Karpas-422 (cell line): Measurements from ENCODE around the gene FIBIN. TPM values are rescaled to one million over a fixed set of nuclear protein-coding genes. Genes with fewer than 3 reads are reported as not detected.
"Not testable (repeated sequence)": the region's sequence is repeated elsewhere in the genome, so short reads cannot be mapped to it uniquely, and the experiment has no call there.

Experiments
- DNase-seq: peaks from one replicate; pipeline ENCODE4 v3.0.0-alpha.2; 2015
- H2AFZ ChIP-seq: fragments of 200-600 bp; sonication (generic); 2 replicates; pipeline ENCODE4 v1.6.1; 2014; ENCODE audit warnings: antibody characterized with exemption, low read length, mixed read lengths
- H3K27ac ChIP-seq: fragments of 200-600 bp; sonication (generic); 2 replicates; pipeline ENCODE4 v1.5.1; 2014; ENCODE audit warnings: mild to moderate bottlenecking, low read length, moderate library complexity
- H3K27me3 ChIP-seq: fragments of 200-600 bp; sonication (generic); 2 replicates; pipeline ENCODE4 v1.6.1; 2014; ENCODE audit warnings: low read length, mixed read lengths
- H3K36me3 ChIP-seq: fragments of 200-600 bp; sonication (generic); 2 replicates; pipeline ENCODE4 v1.6.1; 2014; ENCODE audit warnings: low read length, mixed read lengths; ENCODE audit not compliant: insufficient read depth
- H3K4me1 ChIP-seq: fragments of 200-600 bp; sonication (generic); 2 replicates; pipeline ENCODE4 v1.6.1; 2014; ENCODE audit warnings: mild to moderate bottlenecking, low read length, mixed read lengths
- H3K4me2 ChIP-seq: fragments of 200-600 bp; sonication (generic); 2 replicates; pipeline ENCODE4 v1.6.1; 2014; ENCODE audit warnings: low read length, low read depth, mild to moderate bottlenecking; ENCODE audit not compliant: poor library complexity, severe bottlenecking
- H3K4me3 ChIP-seq: fragments of 200-600 bp; sonication (generic); 2 replicates; pipeline ENCODE4 v1.5.1; 2014; ENCODE audit warnings: mild to moderate bottlenecking, antibody characterized with exemption, low read length, mixed read lengths
- H3K79me2 ChIP-seq: fragments of 200-600 bp; sonication (generic); 2 replicates; pipeline ENCODE4 v1.6.1; 2014; ENCODE audit warnings: mild to moderate bottlenecking, low read length, mixed read lengths
- H3K9ac ChIP-seq: fragments of 200-600 bp; sonication (generic); 2 replicates; pipeline ENCODE4 v1.6.0; 2014; ENCODE audit warnings: low read length
- H3K9me2 ChIP-seq: fragments of 200-600 bp; sonication (generic), shearing (Covaris generic); replicated peaks from 2 replicates; pipeline ENCODE4 v1.6.0; 2014; ENCODE audit warnings: mild to moderate bottlenecking, low read length, moderate library complexity; ENCODE audit not compliant: insufficient read depth
- H3K9me3 ChIP-seq: fragments of 300-700, 200-600 bp; sonication (generic); 2 replicates; pipeline ENCODE4 v1.6.1; 2014; ENCODE audit warnings: low read length, mixed read lengths
- H4K20me1 ChIP-seq: fragments of 200-600 bp; sonication (generic); 2 replicates; pipeline ENCODE4 v1.6.1; 2014; ENCODE audit warnings: mild to moderate bottlenecking, antibody characterized with exemption, low read length, low read depth; ENCODE audit not compliant: insufficient read depth
- total RNA-seq: library from RNA; depleted of rRNA; stranded (reverse); fragments of >200 nt; shearing (Covaris generic); gene quantifications from 2 replicates; pipeline ENCODE4 v1.2.3, GENCODE V29; 2014; ENCODE audit warnings: low replicate concordance

The FIBIN gene
- total RNA-seq, 1 experiment from 2014 or later: not detected

DNA sequence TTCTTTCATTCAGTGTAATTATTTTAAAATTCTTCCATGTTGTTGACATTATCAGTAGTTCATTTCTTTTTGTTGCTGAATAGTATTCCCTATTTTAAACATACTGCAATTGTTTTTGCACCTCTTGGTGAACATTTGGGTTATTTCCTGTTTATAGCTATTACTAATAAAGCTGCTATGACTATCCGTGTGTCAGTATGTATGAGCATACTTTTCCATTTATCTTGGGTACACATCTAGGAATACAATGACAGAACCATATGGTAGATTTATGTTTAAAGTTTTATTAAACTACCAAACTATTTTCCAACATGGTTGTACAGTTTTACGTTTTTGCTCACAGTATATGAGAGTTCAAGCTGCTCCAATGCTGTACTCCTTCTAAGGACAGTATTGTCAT lies 22.0 kb upstream of the FIBIN start:
- no peak overlapping the region for H2AFZ ChIP-seq
- no peaks in the 10 kb centered on the region for H3K27me3 ChIP-seq

DNA sequence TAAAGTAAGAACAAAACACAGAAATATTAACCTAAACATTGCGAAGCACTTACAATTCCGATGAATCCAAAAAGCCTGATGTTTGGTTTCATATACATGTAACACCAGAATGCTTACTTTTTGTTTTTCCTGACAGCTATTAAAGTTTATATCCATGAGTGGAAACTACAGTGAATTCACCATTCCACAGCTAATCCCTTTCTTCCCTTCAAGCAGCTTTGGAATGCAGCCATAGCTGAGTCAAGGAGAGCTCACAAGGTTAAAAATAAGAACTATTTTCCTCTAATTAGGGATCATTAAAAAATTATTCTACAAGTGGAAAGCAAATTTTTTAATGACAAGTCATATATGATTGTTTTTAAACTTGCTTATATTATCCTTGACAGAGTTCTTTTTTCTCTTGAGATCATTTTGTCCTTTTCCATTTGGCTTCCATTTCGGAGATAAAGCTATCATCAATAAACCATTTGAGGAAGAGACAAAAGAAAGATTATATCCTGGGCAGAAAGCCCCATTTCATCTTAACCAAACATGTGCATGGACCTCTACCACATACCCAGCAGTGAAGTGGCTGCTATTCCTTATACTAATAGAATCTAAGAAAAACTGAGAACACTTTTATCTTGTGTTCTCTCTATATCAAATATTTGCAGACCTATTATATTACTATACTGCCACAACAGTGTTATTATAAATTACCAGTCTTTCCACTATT lies 19.7 kb upstream of the FIBIN start:
- Histone ChIP-seq H3K27me3 (no peaks in the 10 kb centered on the region), H3K36me3 (no peaks in the 10 kb centered on the region), H3K9me2 (no peaks in the 10 kb centered on the region), H4K20me1 (no peaks in the 10 kb centered on the region), H3K9me3 (0 out of 2 replicates have a peak, but pooled peaks cover 2% of the 10 kb centered on the region), H3K27ac (no peak overlapping the region), H3K4me2 (no peak overlapping the region), H3K4me3 (no peak overlapping the region), H3K4me1 (no peaks in the 10 kb centered on the region), H3K9ac (no peak overlapping the region), H2AFZ (no peak overlapping the region), H3K79me2 (no peaks in the 10 kb centered on the region)
- DNase-seq: no peak

More for the DNA sequence above, 22.0 kb upstream of the FIBIN start:
- Histone ChIP-seq H4K20me1 (no peaks in the 10 kb centered on the region), H3K4me2 (no peak overlapping the region), H3K9me3 (no peaks in the 10 kb centered on the region), H3K9ac (no peak overlapping the region), H3K9me2 (no peaks in the 10 kb centered on the region), H3K36me3 (no peaks in the 10 kb centered on the region), H3K27ac (no peak overlapping the region), H3K4me3 (no peak overlapping the region), H3K4me1 (no peaks in the 10 kb centered on the region), H3K79me2 (no peaks in the 10 kb centered on the region)
- DNase-seq: no peak

DNA sequence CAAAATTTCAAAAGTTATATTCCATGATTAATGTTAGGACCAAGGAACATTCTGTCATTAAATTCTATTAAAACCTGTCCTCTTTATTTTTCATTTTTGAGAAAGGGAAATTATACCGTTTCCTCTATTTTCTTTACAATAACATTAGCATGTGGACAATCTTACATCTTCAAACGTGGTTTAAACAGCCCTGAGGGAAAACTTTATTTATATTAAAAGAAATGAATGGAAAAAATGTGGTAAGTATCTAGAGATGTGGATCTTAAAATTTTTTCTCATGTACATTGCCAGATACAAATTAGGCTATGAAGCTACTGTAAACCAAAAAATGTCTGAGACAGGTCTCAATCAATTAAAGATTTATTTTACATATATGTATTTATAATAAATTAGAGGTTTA lies 18.9 kb upstream of the FIBIN start:
- no peak for DNase-seq
- H3K9ac ChIP-seq: no peak overlapping the region
- no peaks in the 10 kb centered on the region for H3K4me1 ChIP-seq
- H3K79me2 ChIP-seq: no peaks in the 10 kb centered on the region
- no peak overlapping the region for H3K27ac ChIP-seq
- H3K4me2 ChIP-seq: no peak overlapping the region
- H3K4me3 ChIP-seq: no peak overlapping the region
- 0 out of 2 replicates have a peak, but pooled peaks cover 2% of the 10 kb centered on the region for H3K9me3 ChIP-seq
- H3K27me3 ChIP-seq: no peaks in the 10 kb centered on the region
- no peaks in the 10 kb centered on the region for H4K20me1 ChIP-seq
- no peak overlapping the region for H2AFZ ChIP-seq
- H3K9me2 ChIP-seq: no peaks in the 10 kb centered on the region
- H3K36me3 ChIP-seq: no peaks in the 10 kb centered on the region

DNA sequence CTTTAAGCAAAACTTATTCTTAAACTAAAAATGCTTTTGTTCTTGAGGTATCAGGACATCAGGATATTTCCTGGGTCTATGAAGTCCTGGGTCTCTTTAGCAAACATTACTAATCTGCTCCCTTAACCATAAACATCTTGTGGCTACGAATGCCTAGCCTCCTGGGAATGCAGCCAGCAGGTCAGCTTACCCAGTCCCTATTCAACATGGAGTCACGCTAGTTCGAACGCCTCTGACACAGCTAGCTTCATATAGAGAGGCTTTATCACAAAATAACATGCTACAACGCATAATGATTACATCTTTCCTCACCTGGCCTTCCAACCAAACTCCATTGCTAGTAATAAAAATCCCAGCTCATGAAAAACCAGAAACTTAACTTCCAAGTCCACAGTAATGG lies 17.5 kb upstream of the FIBIN start:
- Histone ChIP-seq H3K9me2 (no peaks in the 10 kb centered on the region), H3K27ac (no peak overlapping the region), H3K36me3 (no peaks in the 10 kb centered on the region), H4K20me1 (no peaks in the 10 kb centered on the region), H3K4me2 (no peak overlapping the region), H3K9ac (no peak overlapping the region), H3K9me3 (0 out of 2 replicates have a peak, but pooled peaks cover 2% of the 10 kb centered on the region), H3K79me2 (no peaks in the 10 kb centered on the region), H3K4me1 (no peaks in the 10 kb centered on the region), H2AFZ (no peak overlapping the region), H3K27me3 (no peaks in the 10 kb centered on the region), H3K4me3 (no peak overlapping the region)
- DNase-seq: no peak

DNA sequence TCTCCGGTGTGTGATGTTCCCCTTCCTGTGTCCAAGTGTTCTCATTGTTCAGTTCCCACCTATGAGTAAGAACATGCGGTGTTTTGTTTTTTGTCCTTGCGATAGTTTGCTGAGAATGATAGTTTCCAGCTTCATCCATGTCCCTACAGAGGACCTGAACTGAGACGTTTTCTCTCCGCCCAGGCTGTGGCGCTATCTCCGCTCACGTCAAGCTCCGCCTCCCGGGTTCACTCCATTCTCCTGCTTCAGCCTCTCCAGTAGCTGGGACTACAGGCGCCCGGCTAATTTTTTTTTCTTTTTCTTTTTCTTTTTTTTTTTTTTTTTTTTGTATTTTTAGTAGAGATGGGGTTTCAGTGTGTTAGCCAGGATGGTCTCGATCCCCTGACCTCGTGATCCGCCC lies 16.7 kb upstream of the FIBIN start:
- H3K9me3 ChIP-seq, H3K4me1 ChIP-seq, H3K27me3 ChIP-seq, DNase-seq, H3K4me2 ChIP-seq, H3K27ac ChIP-seq, H4K20me1 ChIP-seq, H3K4me3 ChIP-seq, H3K79me2 ChIP-seq, H3K9ac ChIP-seq, H3K36me3 ChIP-seq, H2AFZ ChIP-seq, H3K9me2 ChIP-seq: not testable (repeated sequence)

DNA sequence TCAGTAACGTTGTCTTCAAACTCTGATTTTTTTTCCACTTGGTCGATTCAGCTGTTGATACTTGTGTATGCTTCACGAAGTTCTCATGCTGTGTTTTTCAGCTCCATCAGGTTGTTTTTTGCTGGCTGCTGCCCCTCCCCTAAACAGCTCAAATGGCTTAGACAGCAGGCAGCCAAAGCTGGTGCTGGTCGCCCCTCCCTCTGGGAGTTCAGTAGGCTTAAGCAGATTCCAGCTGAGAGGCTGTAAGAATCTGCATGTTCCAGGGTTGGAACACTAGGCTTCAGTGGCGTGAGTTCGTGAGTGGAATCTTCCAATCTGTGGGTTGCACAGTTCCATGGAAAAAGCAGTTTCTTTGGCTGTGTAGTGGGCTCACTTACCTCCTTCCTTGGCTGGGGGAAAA lies 10.3 kb upstream of the FIBIN start:
- Histone ChIP-seq H3K27ac (no peak overlapping the region), H3K36me3 (no peaks in the 10 kb centered on the region), H3K9me3 (0 out of 2 replicates have a peak, but pooled peaks cover 2% of the 10 kb centered on the region), H4K20me1 (no peaks in the 10 kb centered on the region), H3K9me2 (no peaks in the 10 kb centered on the region), H3K4me2 (no peak overlapping the region), H3K27me3 (no peaks in the 10 kb centered on the region), H2AFZ (no peak overlapping the region), H3K4me1 (no peaks in the 10 kb centered on the region), H3K4me3 (no peak overlapping the region), H3K9ac (no peak overlapping the region), H3K79me2 (no peaks in the 10 kb centered on the region)
- no peak for DNase-seq

DNA sequence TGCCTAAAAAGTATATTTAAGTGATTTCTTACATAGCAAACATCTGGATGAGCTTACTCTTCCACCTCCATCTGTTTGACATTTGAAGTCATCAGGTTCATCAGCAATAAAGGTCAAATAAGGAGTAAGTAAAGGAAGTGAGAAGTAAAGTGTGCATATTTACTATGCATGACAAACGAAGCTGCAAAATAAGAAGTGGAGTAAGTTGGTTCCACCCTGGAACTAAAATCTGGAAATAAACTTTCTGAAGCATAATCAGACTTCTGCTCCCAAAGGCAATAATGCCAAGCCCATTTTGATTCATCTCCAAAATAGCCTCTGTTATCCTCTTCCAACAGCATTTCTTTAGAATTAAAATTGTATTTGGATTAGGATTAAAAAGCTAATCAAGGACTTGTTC lies 8.4 kb upstream of the FIBIN start:
- no peaks in the 10 kb centered on the region for H3K36me3 ChIP-seq
- H3K9me2 ChIP-seq: no peaks in the 10 kb centered on the region
- no peak overlapping the region for H3K4me2 ChIP-seq
- no peaks in the 10 kb centered on the region for H3K27me3 ChIP-seq
- DNase-seq: no peak
- no peaks in the 10 kb centered on the region for H3K9me3 ChIP-seq
- H3K79me2 ChIP-seq: no peaks in the 10 kb centered on the region
- no peaks in the 10 kb centered on the region for H3K4me1 ChIP-seq
- no peak overlapping the region for H3K27ac ChIP-seq
- no peak overlapping the region for H3K4me3 ChIP-seq
- H4K20me1 ChIP-seq: no peaks in the 10 kb centered on the region
- no peak overlapping the region for H3K9ac ChIP-seq
- no peak overlapping the region for H2AFZ ChIP-seq

DNA sequence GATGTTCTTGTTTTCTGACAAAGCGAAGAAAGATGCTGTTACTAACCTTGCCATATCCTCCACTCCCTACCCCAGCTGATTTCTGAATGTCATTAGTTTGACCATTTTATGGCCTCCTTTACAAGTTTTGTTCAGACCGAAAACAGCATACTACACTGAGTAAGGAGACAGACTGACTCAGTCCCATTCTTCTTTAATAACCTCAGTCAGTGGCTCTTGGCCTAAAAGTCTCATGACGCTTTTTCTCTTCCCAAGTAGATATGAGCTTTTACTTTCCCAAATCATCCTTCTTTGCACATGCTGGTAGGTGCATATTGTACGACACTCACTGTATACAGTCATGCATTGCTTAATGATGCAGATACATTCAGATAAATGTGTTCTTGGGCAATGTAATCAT lies 8.0 kb upstream of the FIBIN start:
- Histone ChIP-seq H3K27ac (no peak overlapping the region), H2AFZ (no peak overlapping the region), H3K9ac (no peak overlapping the region), H3K9me3 (no peaks in the 10 kb centered on the region), H3K4me2 (no peak overlapping the region), H3K4me1 (no peaks in the 10 kb centered on the region), H3K79me2 (no peaks in the 10 kb centered on the region), H3K4me3 (no peak overlapping the region), H3K36me3 (no peaks in the 10 kb centered on the region), H4K20me1 (no peaks in the 10 kb centered on the region), H3K27me3 (no peaks in the 10 kb centered on the region), H3K9me2 (no peaks in the 10 kb centered on the region)
- no peak for DNase-seq
